Heart left ventricle (tissue), 16 donors: ENCODE data around the gene DSCAM. TPM values are rescaled to one million over a fixed set of nuclear protein-coding genes. Genes with fewer than 3 reads are reported as not detected.
A peak's percentile ranks its signal among the peaks of the same experiment; 100 is the strongest.
"Not testable (repeated sequence)": the region's sequence is repeated elsewhere in the genome, so short reads cannot be mapped to it uniquely, and the experiment has no call there.

Experiments
- ATAC-seq, 4 donors: fragments of 200-7000 bp; cut with Tn5 transposase; one replicate each; pipeline ENCODE4 v1.9.1; 2020 to 2022; ENCODE audit warnings: moderate library complexity in 4 of 4, mild to moderate bottlenecking in 3 of 4, moderate number of reproducible peaks in 1 of 4
- DNase-seq, 5 donors: peaks; one replicate each; pipeline ENCODE4 v3.0.0-alpha.2; 2020
- H3K27ac ChIP-seq, 12 donors: fragments of 200-600 bp; sonication (generic) in 4 of 12; one replicate each; pipeline versions ENCODE4 v1.5.0 to v1.8.0; 2016 to 2022; ENCODE audit warnings: mild to moderate bottlenecking in 2 of 12
- H3K27me3 ChIP-seq, 9 donors: fragments of 200-600 bp; sonication (generic) in 2 of 9; one replicate each; pipeline versions ENCODE4 v1.5.1 to v1.8.0; 2016 to 2022; ENCODE audit warnings: mild to moderate bottlenecking in 3 of 9
- H3K36me3 ChIP-seq, 9 donors: fragments of 200-600 bp; sonication (generic) in 2 of 9; one replicate each; pipeline versions ENCODE4 v1.5.0 to v1.8.0; 2018 to 2022; ENCODE audit warnings: mild to moderate bottlenecking in 2 of 9
- H3K4me1 ChIP-seq, 12 donors: fragments of 200-600 bp; sonication (generic) in 4 of 12; one replicate each; pipeline versions ENCODE4 v1.5.0 to v1.8.0; 2016 to 2022; ENCODE audit warnings: mild to moderate bottlenecking in 3 of 12
- H3K4me3 ChIP-seq, 12 donors: fragments of 200-600 bp; sonication (generic) in 4 of 12; one replicate each; pipeline versions ENCODE4 v1.5.0 to v1.8.0; 2017 to 2022; ENCODE audit warnings: mild to moderate bottlenecking in 9 of 12, moderate library complexity in 4 of 12
- H3K9me3 ChIP-seq, 12 donors: fragments of 200-600 bp; sonication (generic) in 4 of 12; one replicate each; pipeline versions ENCODE4 v1.5.0 to v1.8.0; 2016 to 2022; ENCODE audit warnings: mild to moderate bottlenecking in 1 of 12
- POLR2A ChIP-seq, 2 donors: fragments of 450-650 bp; IDR thresholded peaks; one replicate each; pipeline ENCODE4 v1.6.1; 2017; ENCODE audit warnings: antibody characterized with exemption in 2 of 2, mild to moderate bottlenecking in 2 of 2, moderate library complexity in 2 of 2
- WGBS, 4 donors: extraction: QIAGEN DNeasy Blood & Tissue Kit in 2 of 4; methylation state at CpG; one replicate each; pipeline versions ENCODE4 v1.1.5 to v1.1.7; 2013 to 2018; 5-methylcytosine and 5-hydroxymethylcytosine counted together
- intact Hi-C, 10 donors: fragments of 100-400 bp; cut with DNase I; formaldehyde crosslinking; loops; one replicate each; pipeline versions ENCODE4 v1.11.1 to v1.14.2; 2022
- long read RNA-seq, 3 donors: library from polyadenylated mRNA; unstranded; transcript quantifications; one replicate each; pipeline ENCODE4 v2.0.0, GENCODE V29; 2020 to 2021
- polyA plus RNA-seq, 2 donors: library from polyadenylated mRNA; stranded (reverse); fragments of 200-250 nt; gene quantifications; one replicate each; pipeline ENCODE4 v1.2.3, GENCODE V29; 2013
- total RNA-seq, 9 donors: library from RNA; depleted of rRNA in 2 of 9; stranded (reverse); fragments of >200 nt in 2 of 9; fragmentation: NEBNext Ultra II Directional in 3 of 9; extraction: Animal tissue kit (Norgen Biotek cat#: 25700) in 3 of 9; gene quantifications; one replicate each; pipeline versions ENCODE4 v1.1.0 to v1.2.4, GENCODE V29; 2016 to 2023
- TF ChIP-seq, protein P1 (sequence below), 12 donors: fragments of 200-600 bp; sonication (generic) in 4 of 12; IDR thresholded peaks; one replicate each; pipeline versions ENCODE4 v1.5.0 to v1.8.0; 2018 to 2022; ENCODE audit warnings: antibody characterized with exemption in 12 of 12, mild to moderate bottlenecking in 5 of 12
- donor health status: ischemic (EF 13 %, LVEDD 7.1; RV severe dilation, severe dysfunction).
- donor health status: healthy with polysubstance abuse.
- donor health status: DM: no; HTN: yes; CAD: no.
- donor health status: DM: no; HTN: no; CAD: no.
- donor health status: ischemic (EF 25% LVEDD 6.9; RV normal size, moderate dysfunction).
- donor health status: ischemic (EF 25% LVEDD 5.7; RV mildly dilated, moderate dysfunction).
- donor health status: healthy.
- donor health status: DM: yes; HTN: yes; CAD: no.
- donor health status: ischemic (EF 35%, LVEDD 5.7; RV mildly dilated, moderate dysfunction).
- donor health status: nonischemic (EF 11% LVEDD 7.7; RV severe dilation, severe dysfunction).
- donor health status: DM: yes; HTN: yes; CAD: no.
- donor health status: PGD.
- donor health status: ischemic (EF 29% LVEDD 5.4; RV normal size, mild dysfunction).
- donor health status: nonischemic (EF 23%, LVEDD 6.1; RV moderate dilation, normal function).

The DSCAM gene, protein sequence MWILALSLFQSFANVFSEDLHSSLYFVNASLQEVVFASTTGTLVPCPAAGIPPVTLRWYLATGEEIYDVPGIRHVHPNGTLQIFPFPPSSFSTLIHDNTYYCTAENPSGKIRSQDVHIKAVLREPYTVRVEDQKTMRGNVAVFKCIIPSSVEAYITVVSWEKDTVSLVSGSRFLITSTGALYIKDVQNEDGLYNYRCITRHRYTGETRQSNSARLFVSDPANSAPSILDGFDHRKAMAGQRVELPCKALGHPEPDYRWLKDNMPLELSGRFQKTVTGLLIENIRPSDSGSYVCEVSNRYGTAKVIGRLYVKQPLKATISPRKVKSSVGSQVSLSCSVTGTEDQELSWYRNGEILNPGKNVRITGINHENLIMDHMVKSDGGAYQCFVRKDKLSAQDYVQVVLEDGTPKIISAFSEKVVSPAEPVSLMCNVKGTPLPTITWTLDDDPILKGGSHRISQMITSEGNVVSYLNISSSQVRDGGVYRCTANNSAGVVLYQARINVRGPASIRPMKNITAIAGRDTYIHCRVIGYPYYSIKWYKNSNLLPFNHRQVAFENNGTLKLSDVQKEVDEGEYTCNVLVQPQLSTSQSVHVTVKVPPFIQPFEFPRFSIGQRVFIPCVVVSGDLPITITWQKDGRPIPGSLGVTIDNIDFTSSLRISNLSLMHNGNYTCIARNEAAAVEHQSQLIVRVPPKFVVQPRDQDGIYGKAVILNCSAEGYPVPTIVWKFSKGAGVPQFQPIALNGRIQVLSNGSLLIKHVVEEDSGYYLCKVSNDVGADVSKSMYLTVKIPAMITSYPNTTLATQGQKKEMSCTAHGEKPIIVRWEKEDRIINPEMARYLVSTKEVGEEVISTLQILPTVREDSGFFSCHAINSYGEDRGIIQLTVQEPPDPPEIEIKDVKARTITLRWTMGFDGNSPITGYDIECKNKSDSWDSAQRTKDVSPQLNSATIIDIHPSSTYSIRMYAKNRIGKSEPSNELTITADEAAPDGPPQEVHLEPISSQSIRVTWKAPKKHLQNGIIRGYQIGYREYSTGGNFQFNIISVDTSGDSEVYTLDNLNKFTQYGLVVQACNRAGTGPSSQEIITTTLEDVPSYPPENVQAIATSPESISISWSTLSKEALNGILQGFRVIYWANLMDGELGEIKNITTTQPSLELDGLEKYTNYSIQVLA (N-terminal part only)
- total RNA-seq = not detected
- polyA plus RNA-seq = under 1 TPM in 1 of 2 donors, not detected in 1; 0.03 TPM
- long read RNA-seq, donor 1 = 0 reads
- long read RNA-seq, donor 2 = 0 reads
- long read RNA-seq, donor 3 = 0 reads

DNA sequence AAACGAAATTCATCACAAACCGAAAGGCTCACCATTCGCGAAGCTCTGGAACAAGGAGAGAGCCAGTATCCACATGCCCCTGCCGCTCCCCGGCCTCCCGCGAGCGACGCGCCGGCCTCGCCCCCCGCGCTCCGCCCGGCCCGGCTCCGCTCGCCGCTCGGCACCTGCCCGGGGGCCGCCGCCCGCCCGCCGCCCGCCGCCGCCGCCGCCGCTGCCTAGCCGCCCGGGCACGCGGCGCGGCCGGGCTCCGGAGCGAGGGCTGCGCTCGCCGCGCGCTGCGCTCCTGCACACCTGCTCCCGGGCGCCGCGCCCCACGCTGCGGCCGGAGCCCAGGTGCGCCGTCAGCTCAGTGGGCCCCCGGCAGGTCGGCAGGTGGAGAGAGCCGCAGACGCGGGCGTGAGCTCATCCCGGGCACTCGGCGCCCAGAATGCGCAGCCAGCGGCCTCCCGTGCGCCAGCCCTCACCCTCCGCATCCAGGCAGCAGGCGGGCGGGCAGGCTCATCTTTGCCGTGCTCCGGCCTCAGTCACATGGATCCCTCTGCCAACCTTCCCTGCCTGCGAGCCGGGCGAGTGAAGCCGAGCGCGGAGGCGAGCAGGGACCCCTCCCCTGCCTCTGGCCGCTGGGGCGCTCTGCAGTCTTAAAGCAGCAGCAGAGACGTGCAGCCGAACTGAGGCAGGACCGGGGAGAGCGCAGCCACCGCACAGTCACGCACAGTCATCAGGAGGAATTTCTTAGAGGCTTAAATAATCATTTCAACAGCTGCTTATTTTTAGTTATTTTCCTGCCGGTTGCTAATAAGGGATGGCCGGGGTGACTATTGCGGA is at the start of gene DSCAM:
Gene DSCAM, minus strand, starts transcription at position 572 of the 825 bp plus-strand sequence. Its CDS starts 497 bp downstream, at position 75.
- ATAC-seq = no peak
- intact Hi-C loops = loop anchor here in 4 of 10 donors (10.0 kb wide), 3 partner anchors 198 to 702 kb away; no protein-coding TSS in a partner anchor
- no peak for DNase-seq
- peak within 1 kb of the TSS in 2 of 12 donors; percentile 12 to 25 for H3K4me3 ChIP-seq
- peaks cover 0 to 69% (median 30%) of the 10 kb centered on the region in 9 donors for H3K27me3 ChIP-seq
- TF ChIP-seq POLR2A (IDR thresholded peaks at IDR 0.05) = no peak
- TF ChIP-seq, protein P1, sequence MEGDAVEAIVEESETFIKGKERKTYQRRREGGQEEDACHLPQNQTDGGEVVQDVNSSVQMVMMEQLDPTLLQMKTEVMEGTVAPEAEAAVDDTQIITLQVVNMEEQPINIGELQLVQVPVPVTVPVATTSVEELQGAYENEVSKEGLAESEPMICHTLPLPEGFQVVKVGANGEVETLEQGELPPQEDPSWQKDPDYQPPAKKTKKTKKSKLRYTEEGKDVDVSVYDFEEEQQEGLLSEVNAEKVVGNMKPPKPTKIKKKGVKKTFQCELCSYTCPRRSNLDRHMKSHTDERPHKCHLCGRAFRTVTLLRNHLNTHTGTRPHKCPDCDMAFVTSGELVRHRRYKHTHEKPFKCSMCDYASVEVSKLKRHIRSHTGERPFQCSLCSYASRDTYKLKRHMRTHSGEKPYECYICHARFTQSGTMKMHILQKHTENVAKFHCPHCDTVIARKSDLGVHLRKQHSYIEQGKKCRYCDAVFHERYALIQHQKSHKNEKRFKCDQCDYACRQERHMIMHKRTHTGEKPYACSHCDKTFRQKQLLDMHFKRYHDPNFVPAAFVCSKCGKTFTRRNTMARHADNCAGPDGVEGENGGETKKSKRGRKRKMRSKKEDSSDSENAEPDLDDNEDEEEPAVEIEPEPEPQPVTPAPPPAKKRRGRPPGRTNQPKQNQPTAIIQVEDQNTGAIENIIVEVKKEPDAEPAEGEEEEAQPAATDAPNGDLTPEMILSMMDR (IDR thresholded peaks at IDR 0.05) = no peak
- 3 to 16% (median 5%) methylated on average over 26 to 94 of the region's 94 CpGs for WGBS, 4 donors
- H3K9me3 ChIP-seq = no peaks in the 10 kb centered on the region
- H3K4me1 ChIP-seq = peaks cover 0 to 10% (median 0%) of the 10 kb centered on the region in 12 donors
- H3K27ac ChIP-seq = no peak within 1 kb of the TSS
- H3K36me3 ChIP-seq = no peaks in the 10 kb centered on the region

DNA sequence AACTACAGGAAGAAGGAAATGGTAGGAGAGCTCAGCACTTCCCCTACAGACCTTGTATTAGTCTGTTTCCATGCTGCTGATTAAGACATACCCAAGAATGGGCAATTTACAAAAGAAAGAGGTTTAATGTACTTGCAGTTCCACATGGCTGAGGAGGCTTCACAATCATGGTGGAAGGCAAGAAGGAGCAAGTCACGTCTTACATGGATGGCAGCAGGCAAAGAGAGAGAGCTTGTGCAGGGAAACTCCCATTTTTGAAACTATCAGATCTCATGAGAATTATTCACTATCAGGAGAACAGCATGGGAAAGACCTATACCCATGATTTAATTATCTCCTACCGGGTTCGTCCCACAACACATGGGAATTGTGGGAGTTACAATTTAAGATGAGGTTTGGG is 48.7 kb upstream of the DSCAM start:
- peaks cover 0 to 23% (median 6%) of the 10 kb centered on the region in 12 donors for H3K9me3 ChIP-seq
- H3K27me3 ChIP-seq, H3K36me3 ChIP-seq, H3K4me1 ChIP-seq, H3K4me3 ChIP-seq, H3K27ac ChIP-seq, DNase-seq, intact Hi-C loops, ATAC-seq: not testable (repeated sequence)
- WGBS, 4 donors = 81 to 95% (median 91%) methylated on average over 3 of the region's 3 CpGs

DNA sequence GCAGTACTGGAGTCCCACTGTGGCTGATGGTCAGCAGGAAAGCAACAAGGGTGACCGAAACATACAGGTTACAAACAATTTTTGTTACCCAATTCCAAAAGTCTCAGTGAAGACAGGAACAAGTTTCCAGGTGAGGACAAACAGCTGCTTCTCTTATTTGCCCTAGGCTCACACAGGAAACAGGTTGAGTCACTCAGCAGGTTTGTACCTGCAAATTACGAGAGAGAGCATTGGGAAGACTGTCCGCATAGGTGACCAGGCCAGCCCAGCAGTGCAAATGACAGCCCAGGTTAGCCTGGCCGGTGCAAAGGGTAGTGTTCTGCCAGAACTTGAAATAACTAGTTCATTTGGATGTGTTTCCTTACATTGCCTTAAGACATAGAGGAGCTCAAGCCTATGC is 40.0 kb upstream of the DSCAM start:
- Histone ChIP-seq H3K27me3 (no peaks in the 10 kb centered on the region), H3K36me3 (no peaks in the 10 kb centered on the region), H3K4me1 (no peaks in the 10 kb centered on the region), H3K9me3 (no peaks in the 10 kb centered on the region), H3K4me3 (no peak overlapping the region), H3K27ac (no peak overlapping the region)
- 81 to 91% (median 86%) methylated on average over 4 of the region's 4 CpGs for WGBS, 4 donors
- DNase-seq (no peak), ATAC-seq (no peak)
- TF ChIP-seq POLR2A (IDR thresholded peaks at IDR 0.05) = no peak
- TF ChIP-seq, protein P1 (IDR thresholded peaks at IDR 0.05) = no peak
- intact Hi-C loops = no loop called here

DNA sequence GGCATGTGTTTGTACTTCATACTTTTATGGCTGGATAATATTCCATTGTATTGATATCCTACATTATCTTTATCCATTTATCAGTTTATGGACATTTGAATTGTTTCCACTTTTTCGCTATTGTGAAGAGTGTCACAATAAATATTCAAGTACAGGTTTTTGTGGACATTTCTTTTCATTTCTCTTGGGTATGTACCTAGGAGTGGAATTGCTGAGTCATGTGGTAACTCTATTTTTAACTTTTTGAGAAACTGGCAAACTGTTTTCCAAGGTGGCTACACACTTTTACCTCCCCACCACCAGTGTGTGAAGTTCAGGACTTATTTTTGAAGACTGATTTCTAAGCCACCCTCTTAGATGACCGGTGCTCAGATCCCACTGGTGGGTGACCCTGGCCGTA is 39.0 kb upstream of the DSCAM start:
- Histone ChIP-seq H3K36me3 (no peaks in the 10 kb centered on the region), H3K4me1 (no peaks in the 10 kb centered on the region), H3K27ac (no peak overlapping the region), H3K4me3 (no peak overlapping the region), H3K9me3 (no peaks in the 10 kb centered on the region), H3K27me3 (no peaks in the 10 kb centered on the region)
- intact Hi-C loops = no loop called here
- ATAC-seq = no peak
- no peak for TF ChIP-seq POLR2A (IDR thresholded peaks at IDR 0.05)
- TF ChIP-seq, protein P1 (IDR thresholded peaks at IDR 0.05) = no peak
- 62 to 97% (median 94%) methylated on average over 3 of the region's 3 CpGs for WGBS, 4 donors
- no peak for DNase-seq
